ENCODE measurements around the gene RAPGEF1. TPM values are rescaled to one million over a fixed set of nuclear protein-coding genes. Genes with fewer than 3 reads are reported as not detected.

The RAPGEF1 gene
- total RNA-seq, 2 donors from 2014 or later = 74.5 to 90.8 TPM

DNA sequence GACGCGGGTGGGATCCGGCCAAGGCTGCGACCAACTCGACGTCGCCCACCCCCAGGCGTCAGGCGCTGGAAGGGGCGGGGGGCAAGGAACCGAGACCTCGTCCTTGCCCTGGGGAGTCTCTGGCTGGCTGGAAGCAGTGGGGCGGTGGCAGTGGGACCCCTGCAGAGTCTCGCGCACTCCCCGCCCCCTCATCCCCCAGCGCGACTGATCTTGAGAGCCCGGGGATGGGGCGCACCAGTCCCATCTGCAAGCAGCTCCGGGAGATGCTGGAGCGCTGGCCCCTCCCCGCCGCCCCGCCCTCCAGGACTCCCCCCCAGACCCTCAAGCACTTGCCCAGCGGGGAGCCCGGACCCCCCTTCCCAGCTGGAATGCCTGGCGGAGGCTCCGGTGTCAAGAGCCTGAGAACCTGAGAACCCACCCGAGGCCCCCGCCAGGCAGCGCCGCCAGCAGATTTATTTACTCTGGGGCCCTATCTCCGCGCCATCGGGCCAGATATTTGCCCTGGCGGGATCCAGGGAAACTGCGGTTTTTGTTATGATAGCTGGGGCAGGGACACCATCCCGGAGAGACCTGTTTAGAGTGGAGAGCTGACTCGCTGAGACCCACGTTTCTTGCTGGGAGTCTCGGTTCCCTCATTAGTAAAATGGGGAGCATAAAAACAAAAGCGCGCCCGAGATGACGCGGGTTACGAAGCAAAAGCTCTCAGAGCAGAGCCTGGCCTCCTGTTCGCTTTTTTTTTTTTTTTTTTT is 193.4 kb downstream of the RAPGEF1 start:
- intact Hi-C loops (cut with DNase I) = no loop called here

DNA sequence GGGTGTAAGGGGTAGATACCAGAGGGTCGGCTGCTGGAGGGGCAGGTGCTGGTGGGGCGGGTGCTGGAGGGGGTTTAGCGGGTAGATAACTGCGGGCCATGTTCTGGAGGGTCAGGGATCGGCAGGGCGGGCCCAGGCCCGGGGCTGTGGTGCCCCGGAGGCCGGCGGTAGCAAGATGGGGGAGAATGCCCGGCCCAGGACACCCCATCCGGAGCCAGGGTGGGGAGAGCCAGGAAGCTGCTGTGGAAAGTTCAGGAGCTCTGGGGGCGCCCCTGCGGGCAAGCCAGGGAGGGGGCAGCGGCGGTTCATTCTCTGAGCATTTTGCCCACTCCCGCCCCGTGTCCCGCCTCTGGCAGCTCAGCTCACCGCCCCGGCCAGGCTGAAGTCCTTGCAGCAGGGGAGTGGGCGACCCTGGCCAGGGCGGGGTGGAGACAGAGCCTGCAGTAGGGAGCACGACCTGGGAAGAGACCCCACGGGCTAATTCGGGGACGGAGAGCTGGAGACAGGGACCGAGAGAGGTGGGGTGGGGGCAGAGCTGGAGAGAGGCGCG is 194.0 kb downstream of the RAPGEF1 start:
- peak; percentile 62 for DNase-seq (ENCODE audit: low spot score)
- intact Hi-C loops (cut with DNase I) = no loop called here

More for the DNA sequence above, 193.4 kb downstream of the RAPGEF1 start:
- DNase-seq (ENCODE audit: low spot score) = peak; percentile 69

DNA sequence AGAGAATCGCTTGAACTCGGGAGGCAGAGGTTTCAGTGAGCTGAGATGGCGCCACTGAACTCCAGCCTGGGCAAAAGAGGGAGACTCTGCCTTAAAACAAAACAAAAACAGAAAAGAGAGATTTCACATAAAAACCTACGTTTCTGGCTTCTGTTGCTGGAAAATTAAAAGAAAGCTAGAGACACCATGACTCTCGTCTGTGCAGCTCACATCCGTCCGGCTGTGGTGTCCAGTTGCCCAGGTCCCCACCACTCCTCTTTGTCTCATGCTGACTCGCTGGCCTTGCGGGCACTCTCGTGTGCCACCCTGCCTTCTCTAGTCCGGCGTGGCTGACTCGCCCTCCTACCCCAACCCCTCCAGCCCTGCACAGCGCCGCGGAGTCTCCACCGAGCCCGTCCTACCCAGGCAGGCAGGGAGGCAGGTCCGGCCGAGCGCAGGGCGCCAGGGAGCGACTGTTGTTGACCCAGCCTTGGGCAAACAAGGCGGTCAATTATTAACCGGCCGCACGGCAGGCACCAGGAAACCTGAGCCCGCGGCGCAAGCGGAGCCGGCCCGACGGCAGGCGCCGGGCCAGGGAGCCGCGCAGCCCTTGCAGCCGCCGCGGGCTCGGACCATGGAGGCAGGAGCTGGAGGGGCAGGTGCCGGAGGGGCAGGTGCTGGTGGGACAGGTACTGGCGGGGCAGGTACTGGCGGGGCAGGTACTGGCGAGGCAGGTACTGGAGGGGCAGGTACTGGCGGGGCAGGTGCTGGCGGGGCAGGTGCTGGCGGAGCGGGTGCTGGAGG is 194.7 kb downstream of the RAPGEF1 start, which contains the start of gene PRRT1B:
Gene PRRT1B, plus strand, starts transcription at position 521 of the 783 bp plus-strand sequence. Its CDS starts 93 bp downstream, at position 614.
- peak; percentile 82 for DNase-seq (ENCODE audit: low spot score)
- intact Hi-C loops (cut with DNase I) = no loop called here

DNA sequence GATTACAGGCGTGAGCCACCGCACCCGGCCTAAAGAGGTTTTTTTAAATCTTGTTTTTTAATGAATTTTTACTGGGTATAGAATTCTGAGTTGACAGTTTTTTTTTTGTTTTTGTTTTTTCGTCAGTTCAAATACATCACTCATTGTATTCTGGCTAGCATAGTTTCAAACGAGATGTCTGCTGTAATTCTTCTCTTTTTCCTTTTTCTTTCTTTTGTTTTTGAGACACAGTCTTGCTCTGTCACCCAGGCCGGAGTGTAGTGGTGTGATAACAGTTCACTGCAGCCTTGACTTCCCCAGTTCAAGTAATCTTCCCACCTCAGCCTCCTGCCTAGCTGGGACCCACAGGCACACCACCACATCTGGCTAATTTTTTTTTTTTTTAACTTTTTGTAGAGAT is 196.7 kb downstream of the RAPGEF1 start:
- DNase-seq (ENCODE audit: low spot score) = peak; percentile 28
- intact Hi-C loops (cut with DNase I) = no loop called here

DNA sequence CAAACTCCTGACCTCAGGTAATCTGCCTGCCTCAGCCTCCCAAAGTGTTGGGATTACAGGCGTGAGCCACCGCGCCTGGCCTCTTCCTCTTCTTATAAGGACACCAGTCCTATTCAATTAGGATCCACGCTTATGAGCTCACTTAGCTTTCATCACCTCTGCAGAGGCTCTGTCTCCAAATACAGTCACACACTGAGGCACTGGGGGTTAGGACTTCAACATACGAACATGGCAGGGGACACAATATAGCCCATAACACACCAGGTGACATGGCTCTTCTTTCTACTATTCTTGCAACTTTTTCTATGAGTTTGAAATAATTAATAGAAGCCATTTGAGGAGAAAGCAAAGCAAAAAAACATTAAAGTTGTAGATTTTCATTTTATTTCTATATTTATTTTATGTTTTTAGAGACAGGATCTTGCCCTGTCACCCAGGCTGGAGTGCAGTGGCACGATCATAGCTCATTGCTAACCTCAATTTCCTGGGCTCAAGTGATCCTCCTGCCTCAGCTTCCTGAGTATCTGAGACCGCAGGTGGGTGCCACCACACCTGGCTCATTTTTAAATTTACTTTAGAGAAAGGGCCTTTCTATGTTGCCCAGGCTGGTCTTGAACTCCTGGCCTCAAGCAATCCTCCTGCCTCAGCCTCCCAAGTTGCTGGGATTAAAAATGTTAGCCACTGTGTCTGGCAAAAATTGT is 200.5 kb downstream of the RAPGEF1 start:
- DNase-seq (ENCODE audit: low spot score) = no peak
- intact Hi-C loops (cut with DNase I) = no loop called here

DNA sequence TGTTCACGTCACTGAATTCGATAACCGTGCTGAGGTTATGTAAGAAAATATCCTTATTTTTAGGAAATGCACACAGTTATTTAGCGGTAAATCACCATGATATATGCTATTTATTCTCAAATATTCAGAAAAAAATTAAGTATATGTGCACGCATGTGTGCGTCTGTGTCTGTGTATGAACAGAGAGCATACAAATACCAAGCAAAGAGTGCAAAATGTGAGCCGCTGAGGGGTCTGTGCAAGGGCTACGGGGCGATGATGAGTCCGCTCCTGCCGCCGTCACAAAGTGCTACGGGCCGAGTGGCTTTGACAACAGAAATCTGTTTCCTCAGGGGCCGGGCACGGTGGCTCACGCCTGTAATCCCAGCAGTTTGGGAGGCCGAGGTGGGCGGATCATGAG is 201.9 kb downstream of the RAPGEF1 start:
- DNase-seq (ENCODE audit: low spot score) = no peak
- intact Hi-C loops (cut with DNase I) = no loop called here

DNA sequence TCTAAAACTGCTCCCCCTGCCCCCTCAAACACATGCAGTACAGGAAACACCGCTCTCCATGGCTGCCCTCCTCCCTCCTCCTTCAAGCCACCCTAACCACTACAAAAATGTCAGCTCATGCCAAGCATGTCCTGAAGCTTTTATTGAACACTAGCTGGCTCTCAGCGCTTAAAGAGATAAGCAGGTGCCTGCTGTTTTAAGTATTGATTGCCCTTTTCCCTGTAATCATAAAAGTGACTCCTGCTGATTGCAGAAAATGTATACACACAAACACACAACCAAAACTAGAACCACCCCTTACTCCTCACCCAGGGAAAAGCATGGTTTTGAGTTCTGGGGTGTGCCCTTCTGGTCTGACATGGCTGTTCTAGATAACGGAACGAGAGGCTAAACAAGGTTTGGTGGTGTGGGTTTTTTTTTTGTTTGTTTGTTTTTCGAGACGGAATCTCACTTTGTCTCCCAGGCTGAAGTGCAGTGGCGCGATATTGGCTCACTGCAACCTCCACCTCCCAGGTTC is 205.1 kb downstream of the RAPGEF1 start:
- intact Hi-C loops (cut with DNase I) = no loop called here
- no peak for DNase-seq (ENCODE audit: low spot score)

DNA sequence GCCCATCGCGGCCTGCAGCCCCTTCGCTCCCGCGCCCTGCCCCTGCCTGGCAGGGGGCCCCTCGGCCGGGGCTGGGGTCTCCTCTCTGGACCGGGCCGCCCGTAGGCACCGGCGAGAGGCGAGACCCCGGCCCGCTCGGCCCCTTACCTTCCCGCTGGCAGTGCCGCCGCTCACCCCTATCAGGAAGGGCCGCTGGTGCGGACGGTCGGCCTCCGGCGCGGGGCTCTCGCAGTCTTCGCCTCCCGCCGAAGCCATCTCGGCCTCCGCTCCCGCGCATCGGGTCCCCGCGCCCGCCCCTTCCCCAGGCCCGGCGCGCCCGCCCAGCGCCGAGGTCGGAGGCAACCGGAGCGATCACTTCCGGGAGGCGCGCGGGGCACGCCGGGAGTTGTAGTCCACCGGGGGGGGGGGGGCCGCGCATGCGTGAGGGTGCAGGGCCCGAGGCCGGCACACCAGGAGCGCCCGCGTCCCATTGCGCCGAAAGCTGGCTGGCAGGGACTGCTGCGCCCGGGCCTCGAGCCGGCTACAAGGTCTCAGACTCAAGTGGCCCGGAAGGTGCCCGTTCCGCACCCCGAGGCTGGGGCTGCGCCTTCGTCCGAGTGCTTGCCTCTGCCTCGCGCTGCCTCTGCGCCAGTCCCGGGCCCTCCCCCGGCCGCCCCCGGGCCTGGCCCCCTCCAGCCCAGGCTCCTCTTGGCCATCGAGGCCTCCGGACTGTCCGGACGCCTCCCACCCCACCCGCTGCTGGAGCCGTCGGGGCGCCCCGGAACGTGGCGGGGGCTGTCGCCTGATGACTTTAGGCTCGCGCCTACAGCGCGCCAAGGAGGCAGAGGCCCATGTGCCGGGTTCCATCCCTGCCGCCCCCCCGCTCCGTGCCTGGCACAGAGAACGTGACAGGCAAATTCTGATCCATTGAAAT is 208.7 kb downstream of the RAPGEF1 start, which contains the start of gene UCK1:
Gene UCK1, minus strand, starts transcription at position 344 of the 913 bp plus-strand sequence. Its CDS starts 89 bp downstream, at position 255.
- DNase-seq (ENCODE audit: low spot score) = peak; percentile 93
- intact Hi-C loops (cut with DNase I) = no loop called here

DNA sequence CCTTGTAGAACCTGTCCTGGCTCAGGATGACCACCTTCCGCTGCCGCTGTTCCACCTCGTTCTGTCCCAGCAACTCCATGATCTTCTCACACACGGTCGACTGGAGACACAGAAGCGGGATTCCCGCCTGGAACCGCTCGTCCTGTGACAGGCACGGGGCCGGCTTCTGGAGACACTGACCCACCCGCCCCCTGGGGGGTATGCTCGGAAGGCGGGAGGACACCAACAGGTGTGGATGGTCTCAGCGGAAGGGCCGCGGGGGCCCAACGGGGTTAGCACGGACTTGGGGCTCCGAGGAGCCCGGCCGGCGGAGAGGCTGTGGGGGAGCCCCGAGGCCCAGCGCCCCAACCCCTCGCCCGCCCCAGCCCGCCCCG is 209.3 kb downstream of the RAPGEF1 start:
- DNase-seq (ENCODE audit: low spot score) = no peak
- intact Hi-C loops (cut with DNase I) = no loop called here

DNA sequence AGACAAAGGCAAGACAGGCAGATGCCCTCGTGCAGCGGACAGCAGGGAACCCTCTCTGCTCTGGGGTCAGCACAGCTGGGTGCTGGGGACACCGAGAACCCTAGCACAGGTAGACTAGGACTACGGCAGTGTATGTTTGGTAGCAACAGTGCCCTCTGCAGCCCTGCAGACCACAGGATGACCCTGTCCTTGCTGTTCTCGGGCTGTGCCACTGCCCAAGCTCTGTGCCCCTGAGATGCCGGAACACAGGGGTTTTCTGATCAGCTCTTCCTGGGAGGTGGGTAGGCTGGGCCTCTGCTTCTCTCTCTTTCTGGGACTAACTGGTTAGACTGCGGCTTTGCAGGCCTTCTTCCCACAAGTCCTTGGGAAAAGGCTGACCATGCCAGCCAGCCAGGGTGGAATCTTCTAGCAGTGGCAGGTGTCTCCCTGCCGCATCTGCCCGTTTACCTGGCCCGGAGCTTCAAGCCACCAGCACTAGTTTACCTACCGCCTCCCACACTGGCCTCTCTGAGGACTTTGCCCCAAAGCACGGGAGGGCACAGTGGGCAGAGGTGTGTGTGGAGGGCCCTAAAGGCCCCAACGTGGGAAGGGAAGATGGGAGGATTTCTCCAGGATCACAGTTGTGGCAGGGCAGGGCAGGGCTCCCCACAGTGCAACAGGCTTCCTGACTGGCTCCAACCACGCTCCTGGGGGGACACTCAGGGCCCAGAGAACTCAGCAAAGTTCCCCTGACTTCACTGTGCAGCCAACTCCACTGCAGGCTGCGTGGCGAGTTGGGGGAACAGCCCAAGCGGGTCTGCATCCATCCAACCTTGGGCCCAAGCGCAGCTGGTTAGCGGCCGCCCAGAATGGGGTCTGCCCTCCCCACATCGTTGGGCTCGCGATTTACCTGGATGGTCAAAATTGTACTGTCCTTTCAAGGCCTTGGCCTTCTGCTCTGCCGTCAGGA is 210.0 kb downstream of the RAPGEF1 start:
- peak; percentile 61 for DNase-seq (ENCODE audit: low spot score)
- intact Hi-C loops (cut with DNase I) = no loop called here

DNA sequence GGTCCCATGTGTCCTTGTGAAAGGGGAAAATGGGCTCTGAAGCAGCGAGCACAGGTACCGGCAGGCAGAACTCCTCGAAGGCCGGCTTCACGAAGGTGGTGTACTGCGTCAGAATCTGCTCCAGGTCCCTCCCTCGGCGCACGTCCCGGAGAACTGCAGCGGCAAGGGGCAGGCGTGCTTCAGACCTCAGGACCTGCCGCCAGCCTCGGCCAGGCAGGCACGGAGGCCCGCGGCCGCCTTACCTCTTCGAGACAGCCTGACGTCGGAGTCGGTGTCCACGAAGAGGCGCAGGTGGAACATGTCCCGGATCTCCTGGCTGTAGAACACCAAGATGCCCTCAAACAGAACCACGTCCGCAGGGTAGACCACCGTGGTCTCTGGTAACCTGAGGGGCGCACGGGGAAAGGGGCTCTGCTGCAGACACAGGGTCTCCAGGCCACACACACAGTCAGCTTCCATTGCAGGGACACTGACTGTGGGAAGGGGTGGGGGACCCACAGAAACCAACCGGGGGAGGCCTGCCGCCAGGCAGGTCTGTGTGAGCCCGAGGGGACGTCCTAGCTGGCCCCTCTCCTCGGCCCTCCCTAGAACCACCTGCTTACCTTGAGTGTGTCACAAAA is 210.9 kb downstream of the RAPGEF1 start:
- DNase-seq (ENCODE audit: low spot score) = no peak
- intact Hi-C loops (cut with DNase I) = no loop called here

DNA sequence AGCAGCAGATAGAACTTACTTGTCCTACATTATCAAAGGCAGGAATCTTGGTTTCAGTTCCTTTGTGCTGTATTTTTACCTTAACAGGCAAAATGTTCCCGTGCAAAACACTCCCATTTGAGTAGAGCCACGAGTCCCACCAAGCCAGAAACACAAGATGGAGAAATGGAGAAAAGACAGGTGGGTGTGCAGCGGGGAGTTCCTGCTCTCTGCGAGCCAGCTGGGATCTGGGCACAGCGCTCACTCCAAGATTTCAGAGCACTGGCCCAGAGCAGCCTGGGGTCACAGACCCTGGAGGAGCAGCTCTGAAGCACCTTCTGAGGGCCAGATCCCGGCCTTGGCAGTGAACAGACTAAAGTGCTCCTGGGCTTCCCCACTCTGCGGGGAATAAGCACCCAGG is 211.7 kb downstream of the RAPGEF1 start:
- intact Hi-C loops (cut with DNase I) = no loop called here
- DNase-seq (ENCODE audit: low spot score) = no peak

Other genes starting within 250 kb of the RAPGEF1 start
- gene POMT1, start 237.2 kb downstream of the RAPGEF1 start, total RNA-seq = 10 to 100 TPM; 18.2 to 22.8 TPM
- gene UCK1, start 208.8 kb downstream of the RAPGEF1 start, total RNA-seq = 10 to 100 TPM; 16.8 to 18.8 TPM
- not detected for gene PRRT1B, start 194.6 kb downstream of the RAPGEF1 start, total RNA-seq

Measured in posterior vena cava (tissue), 2 donors.